Effector memory CD8-positive, alpha-beta T cell (primary cell): ENCODE measurements around the gene GRIN1.

Experiments used
- ATAC-seq: fragments of 150-1000 bp; cut with Tn5 transposase; replicated peaks from 2 replicates; pipeline ENCODE4 v1.10.0; 2021; ENCODE audit warnings: mild to moderate bottlenecking, moderate library complexity
- DNase-seq, 3 experiments: peaks; one replicate each; pipeline ENCODE4 v3.0.0; 2021
- H3K27ac Mint-ChIP-seq, 2 donors: one replicate each; pipeline ENCODE4 v1.8.0; 2022; ENCODE audit warnings: mild to moderate bottlenecking in 2 of 2, mixed read lengths in 2 of 2, moderate library complexity in 2 of 2
- H3K27me3 Mint-ChIP-seq, 2 donors: one replicate each; pipeline ENCODE4 v1.8.0; 2022; ENCODE audit warnings: mixed read lengths in 2 of 2
- H3K36me3 Mint-ChIP-seq: one replicate; pipeline ENCODE4 v1.8.0; 2022; ENCODE audit warnings: mild to moderate bottlenecking, moderate library complexity, mixed read lengths; ENCODE audit not compliant: insufficient read depth
- H3K4me1 Mint-ChIP-seq, 2 donors: one replicate each; pipeline ENCODE4 v1.8.0; 2022; ENCODE audit warnings: low read depth in 2 of 2, mixed read lengths in 2 of 2
- H3K4me3 Mint-ChIP-seq, 2 donors: one replicate each; pipeline ENCODE4 v1.8.0; 2022; ENCODE audit warnings: mild to moderate bottlenecking in 2 of 2, mixed read lengths in 2 of 2, moderate library complexity in 2 of 2
- H3K9me3 Mint-ChIP-seq, 2 donors: one replicate each; pipeline ENCODE4 v1.8.0; 2022; ENCODE audit warnings: mixed read lengths in 2 of 2

The GRIN1 gene

GRCh38 chr9:137156567-137157375, 17.8 kb downstream of the GRIN1 start:
- Mint-ChIP-seq H3K27me3 (peaks cover 31 to 50% of the 10 kb centered on the region in 2 donors), H3K27ac (no peak overlapping the region), H3K9me3 (no peaks in the 10 kb centered on the region), H3K4me3 (peak overlapping the region; percentile 65 to 68), H3K4me1 (peaks cover 11 to 13% of the 10 kb centered on the region in 2 donors), H3K36me3 (no peaks in the 10 kb centered on the region)
- DNase-seq (peak; percentile 33 to 43 (median 38)), ATAC-seq (peak; percentile 72)

GRCh38 chr9:137157618-137158415, 18.9 kb downstream of the GRIN1 start:
- Mint-ChIP-seq H3K9me3 (no peaks in the 10 kb centered on the region), H3K4me3 (peak overlapping the region; percentile 65 to 68), H3K27ac (no peak overlapping the region), H3K4me1 (peaks cover 11 to 13% of the 10 kb centered on the region in 2 donors), H3K36me3 (no peaks in the 10 kb centered on the region), H3K27me3 (peaks cover 31 to 54% of the 10 kb centered on the region in 2 donors)
- ATAC-seq = no peak
- DNase-seq = no peak

GRCh38 chr9:137158625-137159024, 19.7 kb downstream of the GRIN1 start:
- ATAC-seq (no peak), DNase-seq (no peak)
- Mint-ChIP-seq H3K27ac (no peak overlapping the region), H3K4me3 (peak overlapping the region in 1 of 2 donors; percentile 8), H3K4me1 (peaks cover 11 to 13% of the 10 kb centered on the region in 2 donors), H3K27me3 (peaks cover 31 to 62% of the 10 kb centered on the region in 2 donors), H3K9me3 (no peaks in the 10 kb centered on the region), H3K36me3 (peaks cover 3% of the 10 kb centered on the region)

GRCh38 chr9:137159105-137160053, 20.4 kb downstream of the GRIN1 start:
- Mint-ChIP-seq H3K9me3 (no peaks in the 10 kb centered on the region), H3K4me1 (peaks cover 11 to 13% of the 10 kb centered on the region in 2 donors), H3K36me3 (peaks cover 3% of the 10 kb centered on the region), H3K27me3 (peaks cover 34 to 70% of the 10 kb centered on the region in 2 donors), H3K4me3 (peak overlapping the region in 1 of 2 donors; percentile 45), H3K27ac (peak overlapping the region in 1 of 2 donors; percentile 51)
- no peak for ATAC-seq
- DNase-seq = no peak

GRCh38 chr9:137160054-137160425, 21.1 kb downstream of the GRIN1 start:
- Mint-ChIP-seq H3K27me3 (peaks cover 35 to 72% of the 10 kb centered on the region in 2 donors), H3K4me1 (peaks cover 11 to 13% of the 10 kb centered on the region in 2 donors), H3K36me3 (peaks cover 3% of the 10 kb centered on the region), H3K9me3 (no peaks in the 10 kb centered on the region), H3K27ac (no peak overlapping the region), H3K4me3 (no peak overlapping the region)
- ATAC-seq (no peak), DNase-seq (no peak)

GRCh38 chr9:137160716-137161557, 22.0 kb downstream of the GRIN1 start:
- peaks cover 43 to 72% of the 10 kb centered on the region in 2 donors for H3K27me3 Mint-ChIP-seq
- ATAC-seq (no peak), DNase-seq (no peak)
- H3K4me3 Mint-ChIP-seq = no peak overlapping the region
- H3K27ac Mint-ChIP-seq = no peak overlapping the region
- H3K36me3 Mint-ChIP-seq = peaks cover 3% of the 10 kb centered on the region
- peaks cover 11 to 13% of the 10 kb centered on the region in 2 donors for H3K4me1 Mint-ChIP-seq
- no peaks in the 10 kb centered on the region for H3K9me3 Mint-ChIP-seq

GRCh38 chr9:137161558-137162486, 22.9 kb downstream of the GRIN1 start:
- Mint-ChIP-seq H3K9me3 (no peaks in the 10 kb centered on the region), H3K4me3 (no peak overlapping the region), H3K27me3 (peaks cover 50 to 76% of the 10 kb centered on the region in 2 donors), H3K27ac (no peak overlapping the region), H3K36me3 (peaks cover 3% of the 10 kb centered on the region), H3K4me1 (peaks cover 5 to 11% of the 10 kb centered on the region in 2 donors)
- DNase-seq (no peak), ATAC-seq (no peak)

GRCh38 chr9:137162505-137163364, 23.8 kb downstream of the GRIN1 start:
- Mint-ChIP-seq H3K27ac (no peak overlapping the region), H3K4me3 (peak overlapping the region in 1 of 2 donors; percentile 37), H3K36me3 (peaks cover 3% of the 10 kb centered on the region), H3K27me3 (peaks cover 45 to 72% of the 10 kb centered on the region in 2 donors), H3K9me3 (no peaks in the 10 kb centered on the region), H3K4me1 (peaks cover 5 to 8% of the 10 kb centered on the region in 2 donors)
- no peak for DNase-seq
- ATAC-seq = peak; percentile 51

GRCh38 chr9:137163365-137163715, 24.4 kb downstream of the GRIN1 start:
- no peak overlapping the region for H3K27ac Mint-ChIP-seq
- H3K4me1 Mint-ChIP-seq = peaks cover 5 to 6% of the 10 kb centered on the region in 2 donors
- peaks cover 3% of the 10 kb centered on the region for H3K36me3 Mint-ChIP-seq
- peaks cover 39 to 66% of the 10 kb centered on the region in 2 donors for H3K27me3 Mint-ChIP-seq
- no peak for ATAC-seq
- no peaks in the 10 kb centered on the region for H3K9me3 Mint-ChIP-seq
- no peak for DNase-seq
- peak overlapping the region in 1 of 2 donors; percentile 59 for H3K4me3 Mint-ChIP-seq

GRCh38 chr9:137163805-137164204, 24.9 kb downstream of the GRIN1 start:
- H3K27me3 Mint-ChIP-seq = peaks cover 36 to 61% of the 10 kb centered on the region in 2 donors
- DNase-seq (no peak), ATAC-seq (no peak)
- peaks cover 3% of the 10 kb centered on the region for H3K36me3 Mint-ChIP-seq
- H3K27ac Mint-ChIP-seq = no peak overlapping the region
- H3K4me1 Mint-ChIP-seq = peaks cover 5 to 8% of the 10 kb centered on the region in 2 donors
- H3K9me3 Mint-ChIP-seq = no peaks in the 10 kb centered on the region
- H3K4me3 Mint-ChIP-seq = peak overlapping the region in 1 of 2 donors; percentile 59
